Heart right ventricle (tissue), 16 donors: ENCODE measurements around the gene RNF40. TPM values are rescaled to one million over a fixed set of nuclear protein-coding genes. Genes with fewer than 3 reads are reported as not detected.
"Not testable (repeated sequence)": the region's sequence is repeated elsewhere in the genome, so short reads cannot be mapped to it uniquely, and the experiment has no call there.

Experiments
- ATAC-seq, 8 donors: fragments of 200-7000 bp; cut with Tn5 transposase; one replicate each; pipeline ENCODE4 v1.9.1; 2020; ENCODE audit warnings: mild to moderate bottlenecking in 8 of 8, moderate library complexity in 8 of 8, moderate number of reproducible peaks in 1 of 8
- DNase-seq, 2 donors: peaks; one replicate each; pipeline ENCODE4 v3.0.0-alpha.2; 2020
- H3K27ac ChIP-seq, 10 donors: fragments of 200-600 bp; sonication (generic) in 2 of 10; one replicate each; pipeline versions ENCODE4 v1.5.0 to v1.8.0; 2020 to 2022; ENCODE audit warnings: mild to moderate bottlenecking in 3 of 10
- H3K27me3 ChIP-seq, 7 donors: fragments of 200-600 bp; one replicate each; pipeline ENCODE4 v1.8.0; 2021 to 2022; ENCODE audit warnings: mild to moderate bottlenecking in 2 of 7
- H3K36me3 ChIP-seq, 9 donors: fragments of 200-600 bp; sonication (generic) in 1 of 9; one replicate each; pipeline versions ENCODE4 v1.5.0 to v1.8.0; 2020 to 2022; ENCODE audit warnings: mild to moderate bottlenecking in 2 of 9
- H3K4me1 ChIP-seq, 9 donors: fragments of 200-600 bp; sonication (generic) in 1 of 9; one replicate each; pipeline versions ENCODE4 v1.5.0 to v1.8.0; 2020 to 2022; ENCODE audit warnings: mild to moderate bottlenecking in 4 of 9
- H3K4me3 ChIP-seq, 10 donors: fragments of 200-600 bp; sonication (generic) in 2 of 10; one replicate each; pipeline versions ENCODE4 v1.5.0 to v1.8.0; 2020 to 2022; ENCODE audit warnings: mild to moderate bottlenecking in 7 of 10, moderate library complexity in 2 of 10
- H3K9me3 ChIP-seq, 11 donors: fragments of 200-600 bp in 10 of 11; sonication (generic) in 2 of 11; one replicate each; pipeline versions ENCODE4 v1.5.0 to v1.8.0; 2013 to 2022; ENCODE audit warnings: mild to moderate bottlenecking in 2 of 11, control low read depth in 1 of 11, moderate library complexity in 1 of 11
- WGBS, 2 donors: extraction: QIAGEN DNeasy Blood & Tissue Kit; methylation state at CpG; one replicate each; pipeline ENCODE4 v1.1.7; 2013; ENCODE audit warnings: inconsistent platforms in 1 of 2; 5-methylcytosine and 5-hydroxymethylcytosine counted together
- intact Hi-C, 10 donors: fragments of 100-400 bp; cut with DNase I; formaldehyde crosslinking; loops; one replicate each; pipeline versions ENCODE4 v1.11.1 to v1.14.2; 2022
- polyA plus RNA-seq, 2 donors: library from polyadenylated mRNA; stranded (reverse); fragments of 200-250 nt; gene quantifications; one replicate each; pipeline ENCODE4 v1.2.3, GENCODE V29; 2013
- total RNA-seq, 10 donors: library from RNA; stranded (reverse); fragmentation: NEBNext Ultra II Directional in 3 of 10; extraction: Animal tissue kit (Norgen Biotek cat#: 25700) in 3 of 10; gene quantifications; one replicate each; pipeline versions ENCODE4 v1.2.1 to v1.2.4, GENCODE V29; 2021 to 2023
- TF ChIP-seq, protein P1 (sequence below), 9 donors: fragments of 200-600 bp; sonication (generic) in 2 of 9; IDR thresholded peaks; one replicate each; pipeline versions ENCODE4 v1.5.0 to v1.8.0; 2021 to 2022; ENCODE audit warnings: antibody characterized with exemption in 9 of 9, mild to moderate bottlenecking in 5 of 9, moderate library complexity in 1 of 9
- donor health status: Arrhythmogenic right ventricular cardiomyopathy.
- donor health status: ischemic (EF 13 %, LVEDD 7.1; RV severe dilation, severe dysfunction).
- donor health status: healthy with polysubstance abuse.
- donor health status: DM: no; HTN: yes; CAD: no.
- donor health status: DM: no; HTN: no; CAD: no.
- donor health status: ischemic (EF 25% LVEDD 6.9; RV normal size, moderate dysfunction).
- donor health status: ischemic (EF 25% LVEDD 5.7; RV mildly dilated, moderate dysfunction).
- donor health status: healthy.
- donor health status: DM: yes; HTN: yes; CAD: no.
- donor health status: Ischemic cardiomyopathy.
- donor health status: ischemic (EF 35%, LVEDD 5.7; RV mildly dilated, moderate dysfunction).
- donor health status: nonischemic (EF 11% LVEDD 7.7; RV severe dilation, severe dysfunction).
- donor health status: DM: yes; HTN: yes; CAD: no.
- donor health status: PGD.
- donor health status: ischemic (EF 29% LVEDD 5.4; RV normal size, mild dysfunction).
- donor health status: nonischemic (EF 23%, LVEDD 6.1; RV moderate dilation, normal function).

The RNF40 gene
- total and polyA plus RNA-seq, 12 donors, result 33.0 to 69.9 (median 42.6) TPM

DNA sequence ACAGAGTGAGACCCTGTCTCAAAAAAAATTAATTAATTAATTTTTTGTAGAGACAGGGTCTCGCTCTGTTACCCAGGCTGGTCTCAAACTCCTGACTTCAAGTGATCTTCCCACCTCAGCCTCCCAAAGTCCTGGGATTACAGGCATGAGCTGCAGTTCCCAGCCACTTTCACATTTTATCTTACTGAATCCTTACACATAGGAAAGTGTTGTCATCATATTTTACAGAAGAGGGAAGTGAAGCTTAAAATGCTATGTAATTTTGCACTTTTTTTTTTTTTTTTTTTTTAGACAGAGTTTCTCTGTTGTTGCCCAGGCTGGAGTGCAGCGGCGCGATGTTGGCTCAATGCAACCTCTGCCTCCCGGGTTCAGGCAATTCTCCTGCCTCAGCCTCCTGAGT is 46.0 kb downstream of the RNF40 start:
- DNase-seq (no peak), ATAC-seq (no peak)
- Histone ChIP-seq H3K27me3 (no peaks in the 10 kb centered on the region), H3K4me3 (no peak overlapping the region), H3K9me3 (no peaks in the 10 kb centered on the region), H3K27ac (peak overlapping the region in 1 of 10 donors; percentile 26), H3K36me3 (no peaks in the 10 kb centered on the region), H3K4me1 (peaks cover 0 to 35% (median 19%) of the 10 kb centered on the region in 9 donors)
- WGBS, 2 donors, result 87 to 93% methylated on average over 5 of the region's 5 CpGs
- TF ChIP-seq, protein P1, sequence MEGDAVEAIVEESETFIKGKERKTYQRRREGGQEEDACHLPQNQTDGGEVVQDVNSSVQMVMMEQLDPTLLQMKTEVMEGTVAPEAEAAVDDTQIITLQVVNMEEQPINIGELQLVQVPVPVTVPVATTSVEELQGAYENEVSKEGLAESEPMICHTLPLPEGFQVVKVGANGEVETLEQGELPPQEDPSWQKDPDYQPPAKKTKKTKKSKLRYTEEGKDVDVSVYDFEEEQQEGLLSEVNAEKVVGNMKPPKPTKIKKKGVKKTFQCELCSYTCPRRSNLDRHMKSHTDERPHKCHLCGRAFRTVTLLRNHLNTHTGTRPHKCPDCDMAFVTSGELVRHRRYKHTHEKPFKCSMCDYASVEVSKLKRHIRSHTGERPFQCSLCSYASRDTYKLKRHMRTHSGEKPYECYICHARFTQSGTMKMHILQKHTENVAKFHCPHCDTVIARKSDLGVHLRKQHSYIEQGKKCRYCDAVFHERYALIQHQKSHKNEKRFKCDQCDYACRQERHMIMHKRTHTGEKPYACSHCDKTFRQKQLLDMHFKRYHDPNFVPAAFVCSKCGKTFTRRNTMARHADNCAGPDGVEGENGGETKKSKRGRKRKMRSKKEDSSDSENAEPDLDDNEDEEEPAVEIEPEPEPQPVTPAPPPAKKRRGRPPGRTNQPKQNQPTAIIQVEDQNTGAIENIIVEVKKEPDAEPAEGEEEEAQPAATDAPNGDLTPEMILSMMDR (IDR thresholded peaks at IDR 0.05), result no peak
- intact Hi-C loops, result loop anchor here in 1 of 10 donors (10.0 kb wide), 1 partner anchor 67 kb away; no protein-coding TSS in a partner anchor

DNA sequence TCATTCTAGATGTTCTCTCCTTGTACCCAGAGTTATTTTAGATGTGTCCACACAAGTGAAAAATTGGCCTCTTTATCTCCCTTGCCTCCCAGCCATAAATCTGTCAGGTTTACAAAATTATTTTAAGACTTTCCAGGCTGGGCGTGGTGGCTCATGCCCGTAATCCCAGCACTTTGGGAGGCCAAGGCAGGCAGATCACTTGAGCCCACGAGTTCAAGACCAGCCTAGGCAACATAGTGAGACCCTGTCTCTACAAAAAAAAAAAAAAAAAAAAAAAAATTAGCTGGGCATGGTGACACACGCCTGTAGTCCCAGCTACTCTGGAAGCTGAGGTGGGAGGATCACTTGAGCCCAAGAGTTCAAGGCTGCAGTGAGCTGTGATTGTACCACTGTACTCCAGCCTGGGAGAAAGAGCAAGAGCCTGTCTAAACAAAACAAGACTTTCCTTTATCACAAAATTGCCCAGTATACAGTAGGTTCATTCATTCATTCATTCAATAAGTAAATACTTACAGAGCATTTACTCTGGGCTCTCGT is 46.8 kb downstream of the RNF40 start:
- ATAC-seq, H3K4me3 ChIP-seq, DNase-seq, H3K27ac ChIP-seq, H3K27me3 ChIP-seq, H3K9me3 ChIP-seq, H3K36me3 ChIP-seq: not testable (repeated sequence)
- intact Hi-C loops, result loop anchor here in 1 of 10 donors (10.0 kb wide), 1 partner anchor 66 kb away; no protein-coding TSS in a partner anchor
- 72 to 77% methylated on average over 5 of the region's 5 CpGs for WGBS, 2 donors
- H3K4me1 ChIP-seq, result peaks cover 0 to 43% (median 24%) of the 10 kb centered on the region in 9 donors

DNA sequence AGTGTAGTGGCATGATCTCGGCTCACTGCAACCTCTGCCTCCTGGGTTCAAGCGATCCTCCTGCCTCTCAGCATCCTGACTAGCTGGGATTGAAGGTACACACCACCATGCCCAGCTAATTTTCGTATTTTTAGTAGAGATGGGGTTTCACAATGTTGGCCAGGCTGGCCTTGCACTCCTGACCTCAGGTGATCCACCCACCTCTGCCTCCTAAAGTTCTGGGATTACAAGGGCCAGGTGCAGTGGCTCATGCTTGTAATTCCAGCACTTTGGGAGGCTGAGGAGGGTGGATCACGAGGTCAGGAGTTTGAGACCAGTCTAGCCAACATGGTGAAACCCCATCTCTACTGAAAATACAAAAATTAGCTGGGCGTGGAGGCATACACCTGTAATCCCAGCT is 47.6 kb downstream of the RNF40 start:
- H3K4me3 ChIP-seq, H3K27me3 ChIP-seq, DNase-seq, H3K9me3 ChIP-seq, H3K27ac ChIP-seq, ATAC-seq, H3K36me3 ChIP-seq: not testable (repeated sequence)
- H3K4me1 ChIP-seq, result peaks cover 0 to 48% (median 26%) of the 10 kb centered on the region in 9 donors
- intact Hi-C loops, result loop anchor here in 2 of 10 donors (5.0 to 10.0 kb wide), 2 partner anchors 32 to 65 kb away; no protein-coding TSS in a partner anchor
- WGBS, 2 donors, result 83 to 85% methylated on average over 5 of the region's 5 CpGs

DNA sequence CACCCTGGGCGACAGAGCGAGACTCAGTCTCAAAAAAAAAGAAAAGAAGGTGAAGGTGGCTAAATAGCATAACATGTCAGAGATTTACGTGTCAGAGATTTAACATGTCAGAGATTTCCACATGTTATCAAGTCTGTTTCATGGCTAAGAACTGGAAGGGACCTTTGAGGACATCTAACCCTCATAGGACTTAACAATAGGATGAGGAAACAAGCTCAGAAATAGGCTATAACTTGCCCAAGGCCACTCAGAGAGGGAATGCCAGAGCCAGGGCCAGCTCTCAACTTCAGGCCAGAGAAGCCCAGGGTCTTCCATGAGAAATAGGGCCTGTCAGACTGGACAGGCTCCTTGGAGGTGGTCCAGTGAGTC is 51.7 kb downstream of the RNF40 start:
- DNase-seq, result no peak
- Histone ChIP-seq H3K36me3 (no peaks in the 10 kb centered on the region), H3K9me3 (no peaks in the 10 kb centered on the region), H3K4me3 (peak overlapping the region; percentile 27 to 59 (median 52)), H3K27ac (peak overlapping the region; percentile 16 to 93 (median 78)), H3K4me1 (peaks cover 0 to 24% (median 8%) of the 10 kb centered on the region in 9 donors), H3K27me3 (no peaks in the 10 kb centered on the region)
- intact Hi-C loops, result loop anchor here in 1 of 10 donors (5.0 kb wide), 1 partner anchor 37 kb away; no protein-coding TSS in a partner anchor
- ATAC-seq, result peak in 7 of 8 donors; percentile 11 to 45 (median 25)
- TF ChIP-seq, protein P1 (IDR thresholded peaks at IDR 0.05), result no peak
- 88 to 90% methylated on average over 3 of the region's 3 CpGs for WGBS, 2 donors

DNA sequence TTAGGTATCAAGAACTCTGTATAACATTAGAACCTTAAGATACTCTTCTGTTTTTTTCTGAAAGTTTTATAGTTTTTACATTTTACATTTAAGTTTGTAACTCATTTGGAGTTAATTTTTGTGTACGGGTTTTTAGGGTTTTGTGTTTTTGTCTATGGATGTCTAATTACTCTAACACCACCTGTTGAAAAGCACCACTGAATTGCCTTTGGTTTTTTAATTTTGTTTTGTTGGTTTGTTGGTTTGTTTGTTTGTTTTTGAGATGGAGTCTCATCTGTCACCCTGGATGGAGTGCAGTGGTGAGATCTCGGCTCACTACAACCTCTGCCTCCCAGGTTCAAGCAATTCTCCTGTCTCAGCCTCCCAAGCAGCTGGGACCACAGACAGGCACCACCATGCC is 54.6 kb downstream of the RNF40 start:
- H3K9me3 ChIP-seq, result no peaks in the 10 kb centered on the region
- no peak overlapping the region for H3K27ac ChIP-seq
- H3K36me3 ChIP-seq, result no peaks in the 10 kb centered on the region
- H3K4me3 ChIP-seq, result no peak overlapping the region
- 64 to 74% methylated on average over 2 of the region's 2 CpGs for WGBS, 2 donors
- no peaks in the 10 kb centered on the region for H3K27me3 ChIP-seq
- ATAC-seq (no peak), DNase-seq (no peak)
- intact Hi-C loops, result no loop called here
- H3K4me1 ChIP-seq, result peaks cover 0 to 24% (median 8%) of the 10 kb centered on the region in 9 donors
- TF ChIP-seq, protein P1 (IDR thresholded peaks at IDR 0.05), result no peak
